Measurements from ENCODE around the gene SULF2. TPM values are rescaled to one million over a fixed set of nuclear protein-coding genes. Genes with fewer than 3 reads are reported as not detected.

Gene SULF2
- total RNA-seq, 2 experiments from 2014 or later, result 0.17 to 0.34 TPM

DNA sequence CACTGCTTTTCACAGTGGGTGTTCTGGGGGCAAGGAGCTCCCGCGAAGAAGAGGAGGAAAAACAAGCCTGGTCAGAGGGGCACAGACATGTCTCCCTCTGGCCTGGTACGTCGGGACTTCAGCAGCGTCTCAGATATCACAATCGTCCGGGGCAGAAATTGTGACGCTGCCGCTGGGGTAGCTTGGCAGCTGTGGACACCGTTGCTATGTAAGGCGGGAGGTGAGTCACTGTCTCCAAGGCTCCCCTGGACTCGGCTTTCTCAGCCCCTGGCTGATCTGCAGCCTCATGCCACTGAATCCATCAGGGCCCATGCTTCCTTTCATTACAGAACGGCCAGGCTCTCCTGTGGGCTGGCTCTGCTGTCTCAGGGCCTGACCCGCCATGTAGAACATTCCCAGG is 98.7 kb downstream of the SULF2 start:
- intact Hi-C loops (cut with micrococcal nuclease), result no loop called here
- Mint-ChIP-seq H3K9me3 (no peaks in the 10 kb centered on the region), H3K36me3 (no peaks in the 10 kb centered on the region), H3K27me3 (no peaks in the 10 kb centered on the region), H3K27ac (no peak overlapping the region), H3K4me1 (ENCODE audit: low read depth) (no peaks in the 10 kb centered on the region), H3K4me3 (no peak overlapping the region)
- DNase-seq, result no peak
- ChIA-PET POLR2A (no interaction called here), CTCF (interaction anchor here (1.1 kb wide), 1 partner anchor 10 kb away, joined by 3 read pairs; no protein-coding TSS in a partner anchor)

DNA sequence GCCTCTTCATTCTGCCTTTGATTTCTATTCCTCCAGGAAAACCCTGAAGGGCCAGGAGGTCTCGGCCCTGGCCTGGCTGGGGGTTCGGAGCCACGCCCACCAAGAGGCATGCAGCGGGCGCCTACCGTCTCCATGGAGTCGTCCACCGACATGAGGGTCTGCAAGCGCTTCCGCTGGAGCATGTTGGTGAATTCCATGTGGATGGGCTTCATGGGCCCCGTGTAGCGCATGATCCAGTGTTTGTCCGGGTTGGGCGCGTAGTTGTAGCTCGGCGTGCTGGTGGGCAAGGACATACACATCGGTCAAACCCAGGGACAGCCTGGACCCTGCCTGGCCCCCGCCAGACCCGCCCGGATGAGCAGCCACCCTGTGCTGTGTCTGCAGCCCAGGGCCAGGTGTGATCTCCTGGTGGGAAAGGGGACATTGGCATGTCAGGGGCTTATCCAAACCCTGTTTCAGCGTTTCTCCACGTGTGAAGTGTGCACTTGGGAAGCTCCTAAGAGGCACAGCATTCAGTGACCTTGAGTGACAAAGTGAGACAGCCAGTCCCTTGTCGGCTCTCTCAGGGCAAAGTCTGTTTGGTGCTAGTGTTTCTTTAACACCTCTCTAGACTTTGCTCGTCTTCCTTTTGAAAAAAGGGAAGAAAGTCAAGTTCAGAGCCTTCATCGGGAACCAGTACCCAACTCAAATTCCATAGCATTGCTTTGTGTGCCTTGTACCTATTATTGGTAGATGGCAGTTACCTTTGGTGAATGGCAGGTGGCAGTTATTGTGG is 100.8 kb downstream of the SULF2 start:
- DNase-seq, result no peak
- CTCF ChIA-PET, result no interaction called here
- POLR2A ChIA-PET, result no interaction called here
- Mint-ChIP-seq H3K27me3 (no peaks in the 10 kb centered on the region), H3K36me3 (no peaks in the 10 kb centered on the region), H3K4me1 (ENCODE audit: low read depth) (no peaks in the 10 kb centered on the region), H3K4me3 (no peak overlapping the region), H3K9me3 (no peaks in the 10 kb centered on the region), H3K27ac (no peak overlapping the region)
- intact Hi-C loops (cut with micrococcal nuclease), result no loop called here

GRCh38 chr20:47682916-47683315 is 102.4 kb downstream of the SULF2 start:
- H3K4me1 Mint-ChIP-seq (ENCODE audit: low read depth), result no peaks in the 10 kb centered on the region
- no peak overlapping the region for H3K27ac Mint-ChIP-seq
- H3K9me3 Mint-ChIP-seq, result no peaks in the 10 kb centered on the region
- no peak overlapping the region for H3K4me3 Mint-ChIP-seq
- ChIA-PET CTCF (interaction anchor here (1.0 kb wide), 1 partner anchor 938 kb away, joined by 4 read pairs; no protein-coding TSS in a partner anchor), POLR2A (no interaction called here)
- no peak for DNase-seq
- intact Hi-C loops (cut with micrococcal nuclease), result no loop called here
- no peaks in the 10 kb centered on the region for H3K27me3 Mint-ChIP-seq
- no peaks in the 10 kb centered on the region for H3K36me3 Mint-ChIP-seq

DNA sequence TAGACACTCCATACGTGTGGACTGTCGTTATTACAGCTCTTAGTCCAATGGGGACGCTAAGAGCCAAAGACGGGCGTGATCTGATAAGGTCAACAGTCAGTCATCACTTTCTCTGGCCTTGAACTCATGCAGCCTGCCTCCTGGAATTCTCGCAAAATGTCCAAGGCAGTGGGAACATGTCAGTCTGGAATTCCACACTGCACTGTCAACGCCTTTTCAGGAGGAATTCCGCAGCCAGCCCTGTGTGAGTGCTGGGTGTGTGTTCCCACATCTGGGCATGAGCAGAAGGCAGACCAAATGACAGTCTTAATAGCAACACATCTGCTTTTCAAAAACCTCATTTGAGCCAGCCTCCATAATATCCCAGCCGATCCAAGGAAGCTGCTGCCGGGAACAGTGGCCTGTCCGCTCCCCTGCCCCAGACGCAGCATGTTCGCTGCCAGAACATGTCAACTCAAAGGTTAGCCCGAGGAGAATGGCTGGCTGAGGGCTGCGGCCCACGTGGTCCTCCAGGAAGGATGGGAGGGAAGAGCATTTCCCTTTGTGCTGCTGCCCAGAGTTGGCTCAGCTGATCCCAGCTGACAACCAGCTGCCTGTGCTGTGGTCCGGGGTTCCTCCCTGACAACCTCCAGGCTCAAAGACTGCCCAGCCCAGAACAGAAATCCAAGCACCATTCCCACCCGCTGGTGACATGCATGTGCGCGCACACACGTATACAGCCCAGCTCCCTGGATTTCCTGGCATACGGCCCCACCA is 103.1 kb downstream of the SULF2 start:
- POLR2A ChIA-PET, result no interaction called here
- Mint-ChIP-seq H3K4me3 (no peak overlapping the region), H3K36me3 (no peaks in the 10 kb centered on the region), H3K4me1 (ENCODE audit: low read depth) (no peaks in the 10 kb centered on the region), H3K9me3 (no peaks in the 10 kb centered on the region), H3K27ac (no peak overlapping the region), H3K27me3 (no peaks in the 10 kb centered on the region)
- intact Hi-C loops (cut with micrococcal nuclease), result no loop called here
- DNase-seq, result no peak
- CTCF ChIA-PET, result interaction anchor here (1.0 kb wide), 1 partner anchor 938 kb away, joined by 4 read pairs; no protein-coding TSS in a partner anchor

GRCh38 chr20:47680804-47681529 is 104.3 kb downstream of the SULF2 start:
- Mint-ChIP-seq H3K9me3 (no peaks in the 10 kb centered on the region), H3K27me3 (no peaks in the 10 kb centered on the region), H3K4me1 (ENCODE audit: low read depth) (no peaks in the 10 kb centered on the region), H3K4me3 (no peak overlapping the region), H3K36me3 (no peaks in the 10 kb centered on the region), H3K27ac (no peak overlapping the region)
- ChIA-PET CTCF (interaction anchor here (1.3 to 5.4 kb wide), 3 partner anchors 44 to 940 kb away, joined by 3 to 67 read pairs (median 3); no protein-coding TSS in a partner anchor), POLR2A (no interaction called here)
- DNase-seq, result no peak
- intact Hi-C loops (cut with micrococcal nuclease), result no loop called here

DNA sequence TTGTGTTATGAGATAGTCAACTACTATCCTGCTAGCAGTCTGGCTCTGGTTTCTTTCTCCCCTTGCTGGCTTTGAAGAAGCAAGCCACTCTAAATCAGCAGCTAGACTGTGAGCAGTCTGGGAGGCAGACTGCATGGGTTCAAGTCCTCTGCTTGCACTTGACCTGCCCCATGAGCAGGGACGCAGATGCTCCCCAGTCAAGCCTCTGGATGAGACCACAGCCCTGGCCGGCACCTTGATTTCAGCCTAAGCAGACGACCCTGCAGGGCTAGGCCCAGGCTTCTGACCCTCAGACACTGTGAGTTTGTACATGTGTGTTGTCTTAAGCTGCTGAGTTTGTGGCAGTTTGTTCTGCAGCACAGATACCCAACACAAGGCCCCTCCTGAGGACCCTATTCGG is 105.8 kb downstream of the SULF2 start:
- H3K4me3 Mint-ChIP-seq, result no peak overlapping the region
- no peaks in the 10 kb centered on the region for H3K36me3 Mint-ChIP-seq
- POLR2A ChIA-PET, result no interaction called here
- H3K27ac Mint-ChIP-seq, result no peak overlapping the region
- CTCF ChIA-PET, result interaction anchor here (1.0 to 5.4 kb wide), 3 partner anchors 16 to 942 kb away, joined by 3 to 67 read pairs (median 3); no protein-coding TSS in a partner anchor
- no peaks in the 10 kb centered on the region for H3K9me3 Mint-ChIP-seq
- intact Hi-C loops (cut with micrococcal nuclease), result loop anchor here (5.0 kb wide), 1 partner anchor 48 kb away; no protein-coding TSS in a partner anchor
- no peaks in the 10 kb centered on the region for H3K27me3 Mint-ChIP-seq
- DNase-seq, result no peak
- no peaks in the 10 kb centered on the region for H3K4me1 Mint-ChIP-seq (ENCODE audit: low read depth)

DNA sequence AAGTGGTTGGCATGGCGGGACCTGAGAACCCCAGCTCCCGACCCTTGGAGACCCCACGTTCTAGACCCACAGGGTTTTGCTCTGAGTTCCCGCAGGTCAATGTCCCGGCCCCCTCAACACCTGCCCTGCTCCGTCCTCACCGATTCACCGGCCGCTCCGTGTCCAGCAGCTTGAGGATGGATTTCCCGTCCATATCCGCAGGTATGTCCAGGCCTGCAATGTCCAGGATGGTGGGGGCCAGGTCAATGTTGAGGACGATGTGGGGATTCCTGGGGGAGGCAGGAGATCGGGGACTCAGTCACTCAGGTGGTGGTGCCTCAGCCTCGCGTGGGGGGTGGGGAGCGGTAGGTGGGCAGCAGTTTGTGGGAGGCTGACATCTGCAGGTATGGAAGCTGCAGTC is 106.7 kb downstream of the SULF2 start:
- H3K9me3 Mint-ChIP-seq, result no peaks in the 10 kb centered on the region
- no peaks in the 10 kb centered on the region for H3K27me3 Mint-ChIP-seq
- H3K4me3 Mint-ChIP-seq, result no peak overlapping the region
- no peak for DNase-seq
- no peaks in the 10 kb centered on the region for H3K4me1 Mint-ChIP-seq (ENCODE audit: low read depth)
- intact Hi-C loops (cut with micrococcal nuclease), result loop anchor here (1.0 to 5.0 kb wide), 3 partner anchors 34 to 943 kb away; no protein-coding TSS in a partner anchor
- H3K36me3 Mint-ChIP-seq, result no peaks in the 10 kb centered on the region
- ChIA-PET CTCF (interaction anchor here (0.7 to 5.4 kb wide), 11 partner anchors 10 to 951 kb away, joined by 3 to 67 read pairs (median 4); no protein-coding TSS in a partner anchor), POLR2A (no interaction called here)
- H3K27ac Mint-ChIP-seq, result no peak overlapping the region

- POLR2A ChIA-PET, result no interaction called here
- DNase-seq, result peak; percentile 78
Observed at GRCh38 chr20:47677635-47678453, 107.4 kb downstream of the SULF2 start.

GRCh38 chr20:47676912-47677634 is 108.2 kb downstream of the SULF2 start:
- Mint-ChIP-seq H3K4me3 (no peak overlapping the region), H3K36me3 (no peaks in the 10 kb centered on the region), H3K9me3 (no peaks in the 10 kb centered on the region), H3K27ac (no peak overlapping the region), H3K27me3 (no peaks in the 10 kb centered on the region), H3K4me1 (ENCODE audit: low read depth) (no peaks in the 10 kb centered on the region)
- POLR2A ChIA-PET, result no interaction called here
- intact Hi-C loops (cut with micrococcal nuclease), result loop anchor here (5.0 kb wide), 1 partner anchor 50 kb away; no protein-coding TSS in a partner anchor
- CTCF ChIA-PET, result interaction anchor here (0.6 to 5.4 kb wide), 11 partner anchors 9 to 1184 kb away, joined by 3 to 67 read pairs (median 4); no protein-coding TSS in a partner anchor
- no peak for DNase-seq

More at GRCh38 chr20:47677635-47678453, 107.4 kb downstream of the SULF2 start:
- CTCF ChIA-PET, result interaction anchor here (0.6 to 5.4 kb wide), 16 partner anchors 9 to 1183 kb away, joined by 3 to 67 read pairs (median 4); no protein-coding TSS in a partner anchor
- H3K9me3 Mint-ChIP-seq, result no peaks in the 10 kb centered on the region
- no peaks in the 10 kb centered on the region for H3K36me3 Mint-ChIP-seq
- no peak overlapping the region for H3K4me3 Mint-ChIP-seq
- H3K4me1 Mint-ChIP-seq (ENCODE audit: low read depth), result no peaks in the 10 kb centered on the region
- intact Hi-C loops (cut with micrococcal nuclease), result loop anchor here (1.0 to 5.0 kb wide), 3 partner anchors 34 to 943 kb away; no protein-coding TSS in a partner anchor
- no peak overlapping the region for H3K27ac Mint-ChIP-seq
- H3K27me3 Mint-ChIP-seq, result no peaks in the 10 kb centered on the region

GRCh38 chr20:47676219-47676721 is 109.0 kb downstream of the SULF2 start:
- no peak for DNase-seq
- CTCF ChIA-PET, result interaction anchor here (0.7 to 5.4 kb wide), 3 partner anchors 10 to 945 kb away, joined by 3 to 67 read pairs (median 4); no protein-coding TSS in a partner anchor
- Mint-ChIP-seq H3K27ac (no peak overlapping the region), H3K4me1 (ENCODE audit: low read depth) (no peaks in the 10 kb centered on the region), H3K4me3 (no peak overlapping the region), H3K27me3 (no peaks in the 10 kb centered on the region), H3K36me3 (no peaks in the 10 kb centered on the region), H3K9me3 (no peaks in the 10 kb centered on the region)
- intact Hi-C loops (cut with micrococcal nuclease), result loop anchor here (5.0 kb wide), 1 partner anchor 51 kb away; no protein-coding TSS in a partner anchor
- POLR2A ChIA-PET, result no interaction called here
